ENCODE measurements around the gene KRI1. TPM values are rescaled to one million over a fixed set of nuclear protein-coding genes. Genes with fewer than 3 reads are reported as not detected.

Gene KRI1
- polyA plus RNA-seq, 1 of the 3 experiments (the other 2 are of a cell fraction) = 26.7 TPM

DNA sequence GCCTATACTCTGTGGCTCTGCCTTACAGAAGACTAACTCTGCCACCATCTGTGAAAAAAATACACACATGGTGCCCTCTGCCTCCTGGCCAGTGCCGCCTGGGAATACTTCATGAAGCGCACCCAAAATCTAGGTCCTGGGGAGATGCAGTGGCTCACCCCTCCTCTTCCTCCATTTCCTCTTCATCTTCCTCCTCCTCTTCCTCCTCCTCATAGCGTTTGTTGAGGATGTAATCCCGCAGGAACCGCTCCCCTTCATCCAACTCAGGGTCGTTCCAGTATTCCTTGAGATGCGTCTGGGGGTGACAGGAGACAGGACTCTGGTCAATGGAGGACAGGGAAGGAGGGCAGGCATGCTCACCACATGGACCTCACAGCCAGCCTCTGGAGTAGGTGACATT lies 5.7 kb downstream of the KRI1 start:
- H3K9me3 ChIP-seq = no peaks in the 10 kb centered on the region
- no peak for DNase-seq
- TF ChIP-seq TCF12 (IDR thresholded peaks at IDR 0.05) = no peak
- no peak for TF ChIP-seq NFIC (IDR thresholded peaks at IDR 0.05; ENCODE audit: borderline replicate concordance)
- no peak for TF ChIP-seq MXI1 (IDR thresholded peaks at IDR 0.05; ENCODE audit: low read depth, low read length)
- TF ChIP-seq TAF1 (IDR thresholded peaks at IDR 0.05; ENCODE audit: borderline replicate concordance, low read depth, low read length) = no peak
- TF ChIP-seq GATA2 (CRISPR knock-in tag; IDR thresholded peaks at IDR 0.05) = no peak
- TF ChIP-seq YY1 (IDR thresholded peaks at IDR 0.05; ENCODE audit: low read depth) = no peak
- TF ChIP-seq MEF2A (IDR thresholded peaks at IDR 0.05; ENCODE audit: borderline replicate concordance, low read depth) = no peak
- no peak for TF ChIP-seq NRF1 (IDR thresholded peaks at IDR 0.05; ENCODE audit: low read depth, low read length)
- no peak for TF ChIP-seq EP300 (IDR thresholded peaks at IDR 0.05; ENCODE audit: borderline replicate concordance in 1 of 2, low read depth in 1 of 2, low read length in 1 of 2)
- no peak for TF ChIP-seq RFX5 (IDR thresholded peaks at IDR 0.05; ENCODE audit: low read length)
- TF ChIP-seq, protein P1, sequence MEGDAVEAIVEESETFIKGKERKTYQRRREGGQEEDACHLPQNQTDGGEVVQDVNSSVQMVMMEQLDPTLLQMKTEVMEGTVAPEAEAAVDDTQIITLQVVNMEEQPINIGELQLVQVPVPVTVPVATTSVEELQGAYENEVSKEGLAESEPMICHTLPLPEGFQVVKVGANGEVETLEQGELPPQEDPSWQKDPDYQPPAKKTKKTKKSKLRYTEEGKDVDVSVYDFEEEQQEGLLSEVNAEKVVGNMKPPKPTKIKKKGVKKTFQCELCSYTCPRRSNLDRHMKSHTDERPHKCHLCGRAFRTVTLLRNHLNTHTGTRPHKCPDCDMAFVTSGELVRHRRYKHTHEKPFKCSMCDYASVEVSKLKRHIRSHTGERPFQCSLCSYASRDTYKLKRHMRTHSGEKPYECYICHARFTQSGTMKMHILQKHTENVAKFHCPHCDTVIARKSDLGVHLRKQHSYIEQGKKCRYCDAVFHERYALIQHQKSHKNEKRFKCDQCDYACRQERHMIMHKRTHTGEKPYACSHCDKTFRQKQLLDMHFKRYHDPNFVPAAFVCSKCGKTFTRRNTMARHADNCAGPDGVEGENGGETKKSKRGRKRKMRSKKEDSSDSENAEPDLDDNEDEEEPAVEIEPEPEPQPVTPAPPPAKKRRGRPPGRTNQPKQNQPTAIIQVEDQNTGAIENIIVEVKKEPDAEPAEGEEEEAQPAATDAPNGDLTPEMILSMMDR (IDR thresholded peaks at IDR 0.05) = no peak
- H3K9me2 ChIP-seq = no peaks in the 10 kb centered on the region
- WGBS (ENCODE audit: low lambda C conversion rate) = 93% methylated on average over 7 of the region's 7 CpGs
- H3K4me1 ChIP-seq (ENCODE audit: control insufficient read depth in 1 of 2, insufficient read depth in 2 of 2, low read depth in 1 of 2, low read length in 1 of 2) = peaks cover 4 to 5% of the 10 kb centered on the region in 2 experiments; a peak in 1 of 4 replicates
- H3K4me3 ChIP-seq (ENCODE audit: low read depth in 2 of 2, low read length in 1 of 2) = no peak overlapping the region
- no peak overlapping the region for H2AFZ ChIP-seq (ENCODE audit: low read depth)
- ChIA-PET CTCF (interaction anchor here (1.1 kb wide), 1 partner anchor 157 kb away, joined by 3 read pairs; no protein-coding TSS in a partner anchor), POLR2A (no interaction called here)
- H3K36me3 ChIP-seq (replicated peaks in 1 of 2; ENCODE audit: control insufficient read depth in 1 of 2, insufficient read depth in 2 of 2, low read length in 1 of 2) = peaks cover 17 to 27% of the 10 kb centered on the region in 2 experiments
- peaks cover 16% of the 10 kb centered on the region for H3K79me2 ChIP-seq (ENCODE audit: insufficient read depth)
- no peaks in the 10 kb centered on the region for H3K27me3 ChIP-seq (ENCODE audit: insufficient read depth)
- no peak overlapping the region for H3K27ac ChIP-seq (ENCODE audit: low read depth in 2 of 2, low read length in 1 of 2)
- no peak overlapping the region for H3K4me2 ChIP-seq
- H4K20me1 ChIP-seq (ENCODE audit: insufficient read depth) = no peaks in the 10 kb centered on the region
- no peaks in the 10 kb centered on the region for H3F3A ChIP-seq (replicated peaks; ENCODE audit: insufficient read depth)
- H3K9ac ChIP-seq = no peak overlapping the region

DNA sequence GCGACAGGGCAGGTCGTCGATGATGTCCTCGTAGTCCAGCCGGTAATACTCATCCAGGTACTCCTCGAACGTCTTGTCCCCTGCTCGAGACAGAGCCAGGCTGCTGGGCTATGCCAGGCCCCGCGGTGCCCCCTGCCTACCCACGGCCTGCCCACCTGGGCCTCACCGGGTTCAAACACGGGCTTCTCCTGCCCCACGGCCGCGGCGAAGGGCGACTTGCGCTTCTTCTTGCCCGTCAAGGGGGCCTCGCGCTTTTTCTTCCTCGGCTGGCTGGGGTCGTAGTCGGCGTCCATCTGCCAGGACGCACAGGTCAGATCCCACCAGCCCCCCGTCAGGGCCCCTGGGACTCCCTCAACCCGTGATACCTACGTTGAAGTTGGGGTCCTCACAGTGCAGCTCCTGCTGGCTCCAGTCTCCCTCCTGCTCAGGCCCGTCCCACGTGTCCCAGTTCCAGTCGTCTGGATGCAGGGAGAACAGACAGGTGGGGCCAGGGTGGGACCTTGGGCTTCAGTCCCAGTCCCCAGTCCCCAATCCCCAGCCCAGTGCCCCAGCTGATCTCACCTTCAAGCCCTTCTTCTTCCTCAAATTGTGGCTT lies 8.1 kb downstream of the KRI1 start:
- no peak overlapping the region for H3K27ac ChIP-seq (ENCODE audit: low read depth in 2 of 2, low read length in 1 of 2)
- DNase-seq = no peak
- peaks cover 4% of the 10 kb centered on the region for H3F3A ChIP-seq (replicated peaks; ENCODE audit: insufficient read depth)
- no peaks in the 10 kb centered on the region for H3K9me2 ChIP-seq
- H3K36me3 ChIP-seq (replicated peaks in 1 of 2; ENCODE audit: control insufficient read depth in 1 of 2, insufficient read depth in 2 of 2, low read length in 1 of 2) = peaks cover 19 to 44% of the 10 kb centered on the region in 2 experiments
- H3K4me2 ChIP-seq = no peak overlapping the region
- no peaks in the 10 kb centered on the region for H3K79me2 ChIP-seq (ENCODE audit: insufficient read depth)
- ChIA-PET POLR2A (no interaction called here), CTCF (no interaction called here)
- no peak overlapping the region for H3K4me3 ChIP-seq (ENCODE audit: low read depth in 2 of 2, low read length in 1 of 2)
- no peaks in the 10 kb centered on the region for H3K9me3 ChIP-seq
- H3K9ac ChIP-seq = no peak overlapping the region
- H3K4me1 ChIP-seq (ENCODE audit: control insufficient read depth in 1 of 2, insufficient read depth in 2 of 2, low read depth in 1 of 2, low read length in 1 of 2) = no peaks in the 10 kb centered on the region
- H4K20me1 ChIP-seq (ENCODE audit: insufficient read depth) = 0 out of 2 replicates have a peak, but pooled peaks cover 3% of the 10 kb centered on the region
- H3K27me3 ChIP-seq (ENCODE audit: insufficient read depth) = no peaks in the 10 kb centered on the region
- 98% methylated on average over 29 of the region's 33 CpGs for WGBS (ENCODE audit: low lambda C conversion rate)
- H2AFZ ChIP-seq (ENCODE audit: low read depth) = no peak overlapping the region
- no peak for TF ChIP-seq RFX5 (IDR thresholded peaks at IDR 0.05; ENCODE audit: low read length)
- TF ChIP-seq, protein P1 (IDR thresholded peaks at IDR 0.05) = no peak
- no peak for TF ChIP-seq SMC3 (IDR thresholded peaks at IDR 0.05; ENCODE audit: low read depth, low read length)
- TF ChIP-seq, protein P2, sequence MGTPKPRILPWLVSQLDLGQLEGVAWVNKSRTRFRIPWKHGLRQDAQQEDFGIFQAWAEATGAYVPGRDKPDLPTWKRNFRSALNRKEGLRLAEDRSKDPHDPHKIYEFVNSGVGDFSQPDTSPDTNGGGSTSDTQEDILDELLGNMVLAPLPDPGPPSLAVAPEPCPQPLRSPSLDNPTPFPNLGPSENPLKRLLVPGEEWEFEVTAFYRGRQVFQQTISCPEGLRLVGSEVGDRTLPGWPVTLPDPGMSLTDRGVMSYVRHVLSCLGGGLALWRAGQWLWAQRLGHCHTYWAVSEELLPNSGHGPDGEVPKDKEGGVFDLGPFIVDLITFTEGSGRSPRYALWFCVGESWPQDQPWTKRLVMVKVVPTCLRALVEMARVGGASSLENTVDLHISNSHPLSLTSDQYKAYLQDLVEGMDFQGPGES (IDR thresholded peaks at IDR 0.05; ENCODE audit: low read depth, low read length) = no peak
- TF ChIP-seq FOSL2 (IDR thresholded peaks at IDR 0.05; ENCODE audit: borderline replicate concordance, low read depth) = no peak
- TF ChIP-seq TCF12 (IDR thresholded peaks at IDR 0.05) = no peak
- no peak for TF ChIP-seq RXRA (IDR thresholded peaks at IDR 0.05; ENCODE audit: borderline replicate concordance, low read depth)
- TF ChIP-seq RCOR1 (IDR thresholded peaks at IDR 0.05; ENCODE audit: low read length) = no peak
- TF ChIP-seq, protein P3, sequence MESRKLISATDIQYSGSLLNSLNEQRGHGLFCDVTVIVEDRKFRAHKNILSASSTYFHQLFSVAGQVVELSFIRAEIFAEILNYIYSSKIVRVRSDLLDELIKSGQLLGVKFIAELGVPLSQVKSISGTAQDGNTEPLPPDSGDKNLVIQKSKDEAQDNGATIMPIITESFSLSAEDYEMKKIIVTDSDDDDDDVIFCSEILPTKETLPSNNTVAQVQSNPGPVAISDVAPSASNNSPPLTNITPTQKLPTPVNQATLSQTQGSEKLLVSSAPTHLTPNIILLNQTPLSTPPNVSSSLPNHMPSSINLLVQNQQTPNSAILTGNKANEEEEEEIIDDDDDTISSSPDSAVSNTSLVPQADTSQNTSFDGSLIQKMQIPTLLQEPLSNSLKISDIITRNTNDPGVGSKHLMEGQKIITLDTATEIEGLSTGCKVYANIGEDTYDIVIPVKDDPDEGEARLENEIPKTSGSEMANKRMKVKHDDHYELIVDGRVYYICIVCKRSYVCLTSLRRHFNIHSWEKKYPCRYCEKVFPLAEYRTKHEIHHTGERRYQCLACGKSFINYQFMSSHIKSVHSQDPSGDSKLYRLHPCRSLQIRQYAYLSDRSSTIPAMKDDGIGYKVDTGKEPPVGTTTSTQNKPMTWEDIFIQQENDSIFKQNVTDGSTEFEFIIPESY (IDR thresholded peaks at IDR 0.05; ENCODE audit: borderline replicate concordance, low read depth) = no peak
- TF ChIP-seq YY1 (IDR thresholded peaks at IDR 0.05; ENCODE audit: low read depth) = no peak
- TF ChIP-seq, protein P4, sequence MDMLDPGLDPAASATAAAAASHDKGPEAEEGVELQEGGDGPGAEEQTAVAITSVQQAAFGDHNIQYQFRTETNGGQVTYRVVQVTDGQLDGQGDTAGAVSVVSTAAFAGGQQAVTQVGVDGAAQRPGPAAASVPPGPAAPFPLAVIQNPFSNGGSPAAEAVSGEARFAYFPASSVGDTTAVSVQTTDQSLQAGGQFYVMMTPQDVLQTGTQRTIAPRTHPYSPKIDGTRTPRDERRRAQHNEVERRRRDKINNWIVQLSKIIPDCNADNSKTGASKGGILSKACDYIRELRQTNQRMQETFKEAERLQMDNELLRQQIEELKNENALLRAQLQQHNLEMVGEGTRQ (IDR thresholded peaks at IDR 0.05; ENCODE audit: borderline replicate concordance, low read depth, low read length) = no peak
- TF ChIP-seq MEF2A (IDR thresholded peaks at IDR 0.05; ENCODE audit: borderline replicate concordance, low read depth) = no peak
- TF ChIP-seq ELF1 (IDR thresholded peaks at IDR 0.05) = no peak

All from SK-N-SH (cell line).